Muscle of back (tissue), 11 donors: ENCODE data around the gene ACADL. TPM values are rescaled to one million over a fixed set of nuclear protein-coding genes. Genes with fewer than 3 reads are reported as not detected.
A peak's percentile ranks its signal among the peaks of the same experiment; 100 is the strongest.

Source experiments
- DNase-seq, 3 donors: peaks; one replicate each; pipeline versions ENCODE4 v3.0.0 to v3.0.0-alpha.2; 2013
- polyA plus RNA-seq, 10 donors: library from polyadenylated mRNA; unstranded; fragments of 120-200 nt; gene quantifications; one replicate each; pipeline ENCODE4 v1.2.1, GENCODE V29; 2013; ENCODE audit not compliant: insufficient read length in 10 of 10

The ACADL gene
- polyA plus RNA-seq, 10 donors, result 3.4 to 11.8 (median 8.3) TPM

DNA sequence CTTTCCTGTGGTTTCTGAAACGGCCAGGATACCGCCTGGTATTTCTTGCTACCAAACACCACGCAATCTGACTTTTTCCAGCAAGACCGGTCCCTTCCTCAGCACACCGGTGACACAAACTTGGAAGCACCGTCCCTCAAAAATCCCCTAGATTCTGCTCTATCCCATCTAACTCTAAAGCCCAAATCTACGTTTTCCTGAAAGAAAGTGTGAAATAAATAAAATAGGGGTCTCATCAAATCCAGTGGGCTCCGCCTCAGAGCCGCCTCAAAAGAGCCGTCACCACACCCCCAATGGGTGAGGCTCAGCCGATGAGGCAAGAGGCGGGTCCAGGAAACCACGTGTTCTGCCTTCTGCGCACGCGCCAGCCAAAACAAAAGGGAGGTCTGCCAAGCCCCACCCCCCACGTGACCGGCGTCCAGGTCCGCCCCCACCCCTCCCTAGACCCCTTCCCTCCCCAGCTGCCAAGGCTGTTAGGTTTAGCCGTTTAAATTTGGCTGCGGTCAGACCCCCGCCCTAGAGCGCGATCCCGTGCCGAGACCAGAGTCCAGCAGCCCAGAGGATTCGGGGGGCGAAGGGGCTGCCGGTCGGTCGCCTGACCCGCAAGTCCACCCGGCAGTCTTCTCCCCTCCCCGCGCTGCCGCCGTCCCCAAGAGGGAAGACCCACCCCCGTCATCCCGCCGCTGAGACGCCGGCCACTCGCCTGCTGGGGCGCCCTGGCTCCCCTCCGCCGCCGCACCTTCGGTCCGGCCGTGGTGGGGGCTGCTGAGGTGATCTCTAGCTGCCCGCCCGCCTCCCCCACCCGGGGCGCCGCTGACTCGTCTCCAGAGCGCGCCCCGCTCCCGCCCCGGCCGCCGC, 54.6 kb downstream of the ACADL start:
- DNase-seq, result peak; percentile 96 to 98 (median 96)

DNA sequence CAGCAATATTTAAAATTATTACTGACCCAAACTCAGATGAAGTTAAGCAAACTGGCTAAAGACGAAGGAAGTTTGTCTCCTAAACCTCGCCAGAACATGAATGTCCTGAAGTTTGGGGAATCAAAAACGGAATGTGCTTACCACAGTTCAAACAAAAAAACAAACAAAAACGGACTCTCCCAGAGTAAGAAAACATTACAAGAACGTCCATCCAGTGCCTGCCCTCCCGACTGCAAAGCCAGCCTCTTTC, 55.1 kb downstream of the ACADL start:
- no peak for DNase-seq

DNA sequence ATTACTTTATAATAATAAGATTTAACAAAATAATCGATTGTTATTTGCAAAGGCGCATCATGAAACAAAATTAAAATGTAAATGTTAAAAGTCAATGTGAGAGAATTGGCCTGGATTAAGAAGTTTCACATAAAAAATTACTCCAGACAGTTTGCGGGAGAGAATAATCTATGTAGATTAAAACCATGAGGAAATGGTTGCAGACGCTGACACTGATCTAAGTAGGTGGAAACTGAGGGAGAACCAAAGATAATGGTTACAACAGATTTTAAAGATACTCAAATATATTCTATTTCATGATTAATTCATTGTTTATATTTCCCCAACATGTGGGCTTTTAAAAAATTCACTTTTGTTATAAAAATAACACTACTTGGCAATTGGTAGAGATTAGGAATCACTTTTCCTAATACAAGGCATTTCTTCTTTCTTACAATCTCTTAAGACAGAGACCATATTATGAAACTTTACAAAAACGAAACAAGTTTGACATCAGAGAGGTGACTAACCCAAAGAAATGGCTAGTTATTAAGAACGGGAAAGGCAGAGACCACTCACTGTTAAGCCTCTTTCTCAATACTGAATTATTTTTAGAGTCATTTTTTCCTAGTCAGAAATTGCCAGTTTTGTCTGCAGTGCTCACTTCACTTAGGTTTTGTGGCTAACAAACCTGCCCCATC, 55.6 kb downstream of the ACADL start:
- peak in 2 of 3 donors; percentile 52 to 58 for DNase-seq

DNA sequence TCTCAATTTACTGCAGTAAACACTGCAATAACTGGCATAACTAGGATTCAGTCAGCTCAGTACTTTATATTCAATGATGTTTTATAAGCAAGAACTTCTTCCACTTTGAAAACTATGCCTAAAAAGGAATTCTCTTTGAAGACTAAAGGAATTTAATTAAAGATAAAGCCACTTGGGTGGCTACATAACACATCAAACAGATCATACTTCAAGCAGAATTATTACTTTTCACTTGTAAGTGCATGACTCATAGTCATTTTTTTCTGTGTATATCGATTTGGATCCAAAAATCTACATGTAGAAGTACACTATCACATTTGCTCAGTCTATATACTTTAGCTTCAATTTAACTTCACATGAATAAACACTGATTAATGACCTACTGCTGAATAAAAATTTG, 58.0 kb downstream of the ACADL start:
- DNase-seq, result no peak

DNA sequence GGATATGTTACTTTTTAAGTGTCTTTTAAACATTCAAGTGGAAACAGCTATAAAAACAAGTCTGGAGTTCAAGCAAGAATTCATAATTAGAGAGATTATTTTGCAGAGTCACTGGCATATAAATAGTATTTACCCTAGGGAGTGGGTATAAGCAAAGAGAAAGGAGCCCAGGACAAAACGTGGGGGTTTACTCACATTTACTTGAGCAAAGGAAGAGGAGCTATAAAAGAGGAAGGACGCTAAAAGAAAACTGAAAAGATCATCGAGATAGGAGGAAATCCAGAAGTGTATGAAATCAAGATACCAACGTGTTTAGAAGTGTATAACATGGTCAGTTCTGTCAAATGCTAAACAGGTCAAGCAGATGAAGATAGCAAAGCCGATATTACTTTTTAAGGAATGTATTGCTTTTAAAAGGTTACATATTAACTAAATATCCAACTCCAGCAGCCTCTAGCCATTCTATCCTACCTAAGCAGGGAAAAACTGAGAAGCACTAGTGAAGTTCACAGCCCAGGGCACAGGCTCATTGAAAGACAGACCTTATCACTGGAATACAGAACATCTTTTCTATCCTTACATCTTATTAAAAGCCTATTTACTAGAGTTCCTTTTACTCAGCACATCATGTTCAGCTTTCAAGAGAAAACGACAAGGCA, 62.7 kb downstream of the ACADL start:
- DNase-seq, result no peak

DNA sequence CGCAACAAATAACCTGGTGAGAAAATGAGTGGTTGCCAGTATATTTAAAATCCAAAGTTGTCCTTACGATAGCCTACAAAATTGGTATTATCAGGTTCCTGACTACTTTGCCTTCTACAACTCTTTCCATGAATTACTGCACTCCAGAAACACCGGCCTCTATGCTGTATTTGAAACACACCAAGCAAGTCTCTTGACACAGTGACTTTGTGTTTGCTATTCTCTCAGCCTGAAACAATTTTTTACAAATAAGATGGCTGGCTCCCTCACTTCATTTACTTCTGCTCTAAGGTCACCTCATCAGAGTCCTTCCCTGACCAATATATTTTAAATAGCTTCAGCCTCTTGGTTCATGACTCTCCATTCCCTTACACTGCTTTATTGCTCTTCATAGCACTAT, 66.2 kb downstream of the ACADL start:
- DNase-seq, result no peak

DNA sequence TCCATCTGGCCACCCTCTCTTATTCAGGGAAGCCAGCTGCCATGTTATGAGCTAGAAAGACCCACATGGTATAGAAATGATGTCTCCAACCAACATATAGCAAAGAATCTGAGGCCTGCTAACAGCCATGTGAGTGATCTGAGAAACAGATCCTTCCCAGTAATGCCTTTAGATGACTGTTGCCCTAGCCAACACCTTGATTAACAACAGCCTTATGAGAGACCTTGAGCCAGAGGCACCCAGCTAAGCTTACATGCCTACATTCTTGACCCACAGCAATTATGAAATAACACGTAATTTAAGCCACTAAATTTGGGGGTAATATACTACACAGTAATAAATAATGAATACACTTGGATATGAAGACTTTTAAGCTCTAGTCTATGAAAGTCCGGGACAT, 67.0 kb downstream of the ACADL start:
- no peak for DNase-seq

DNA sequence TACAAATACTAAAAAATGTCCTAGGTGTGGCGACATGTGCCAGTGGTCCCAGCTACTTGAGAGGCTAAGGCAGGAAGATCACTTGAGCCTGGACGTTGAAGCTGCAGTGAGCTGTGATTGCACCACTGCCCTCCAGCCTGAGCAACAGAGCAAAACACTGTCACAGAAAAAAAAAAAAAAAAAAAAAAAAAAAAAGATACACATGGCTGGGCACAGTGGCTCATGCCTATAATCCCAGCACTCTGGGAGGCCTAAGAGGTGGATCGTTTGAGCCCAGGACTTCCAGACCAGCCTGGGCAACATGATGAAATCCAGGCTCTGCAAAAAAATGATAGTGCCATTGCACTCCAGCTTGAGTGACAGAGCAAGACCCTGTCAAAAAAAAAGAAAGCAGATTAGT, 67.7 kb downstream of the ACADL start:
- DNase-seq, result no peak

DNA sequence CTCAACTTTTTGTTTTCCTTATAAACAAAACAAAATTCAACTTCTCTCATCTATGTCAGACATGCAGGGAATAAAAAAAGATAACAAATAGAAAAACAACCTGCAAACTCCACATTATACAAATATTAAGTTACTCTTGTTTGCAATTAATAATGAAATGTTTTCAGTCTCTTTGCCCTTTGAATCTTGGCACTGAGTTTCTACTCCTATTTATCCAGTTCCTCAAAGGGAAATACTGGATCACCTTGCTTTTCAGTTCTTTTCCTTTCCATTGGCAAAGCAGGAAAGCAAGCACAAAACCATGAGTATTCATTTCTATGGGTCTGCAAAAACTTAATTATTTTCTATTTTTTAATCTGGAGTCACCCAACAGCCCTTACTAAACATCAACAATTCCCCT, 77.6 kb downstream of the ACADL start:
- no peak for DNase-seq

Other genes with a start within 250 kb of the ACADL start
- 10 to 100 TPM; 24.0 to 34.3 (median 28.3) TPM for gene RPE, start 222.8 kb downstream of the ACADL start, polyA plus RNA-seq
- 10 to 100 TPM; 13.0 to 25.2 (median 18.8) TPM for gene KANSL1L, start 54.0 kb downstream of the ACADL start, polyA plus RNA-seq
- over 10,000 TPM in 1 of 10 donors, 1,000 to 10,000 TPM in 9; 3,481 to 10,388 (median 7,777) TPM for gene MYL1, start 89.7 kb upstream of the ACADL start, polyA plus RNA-seq